Prostate gland (tissue), 2 donors: ENCODE measurements around the gene ZNF200. TPM values are rescaled to one million over a fixed set of nuclear protein-coding genes. Genes with fewer than 3 reads are reported as not detected.
A peak's percentile ranks its signal among the peaks of the same experiment; 100 is the strongest.

Source experiments
- DNase-seq: peaks from one replicate; pipeline ENCODE4 v3.0.0-alpha.2; 2019; ENCODE audit warnings: low spot score
- H3K27ac ChIP-seq, 2 donors: fragments of 200-600 bp; sonication (generic); 2 replicates each; pipeline ENCODE4 v1.5.1; 2017 to 2019
- H3K27me3 ChIP-seq: fragments of 200-600 bp; sonication (generic); replicated peaks from 2 replicates; pipeline ENCODE4 v1.5.1; 2019; ENCODE audit not compliant: insufficient read depth
- H3K36me3 ChIP-seq, 2 donors: fragments of 200-600 bp; sonication (generic); 1 replicate in 1 of 2; 2 replicates in 1 of 2; pipeline versions ENCODE4 v1.5.1 to v1.8.1; 2017 to 2019
- H3K4me1 ChIP-seq: fragments of 200-600 bp; sonication (generic); replicated peaks from 2 replicates; pipeline ENCODE4 v1.5.1; 2019
- H3K4me3 ChIP-seq, 2 donors: fragments of 200-600 bp; sonication (generic); 2 replicates each; pipeline ENCODE4 v1.5.1; 2017 to 2019
- H3K9me3 ChIP-seq: fragments of 200-600 bp; sonication (generic); 2 replicates; pipeline ENCODE4 v1.5.1; 2017
- POLR2A ChIP-seq: fragments of 450-650 bp; IDR thresholded peaks from one replicate; pipeline ENCODE4 v1.6.1; 2016; ENCODE audit warnings: antibody characterized with exemption, mild to moderate bottlenecking
- POLR2AphosphoS5 ChIP-seq: sonication (generic); formaldehyde crosslinking; IDR thresholded peaks from one replicate; pipeline ENCODE4 v1.6.1; 2017; ENCODE audit warnings: antibody characterized with exemption
- WGBS: methylation state at CpG from one replicate; pipeline ENCODE4 v1.1.5; 2018; 5-methylcytosine and 5-hydroxymethylcytosine counted together
- intact Hi-C: fragments of 100-400 bp; cut with DNase I; formaldehyde crosslinking; loops from one replicate; pipeline ENCODE4 v1.14.2; 2022
- total RNA-seq, 2 donors: library from RNA; depleted of rRNA; stranded (reverse); fragments of >200 nt; gene quantifications; one replicate each; pipeline ENCODE4 v1.1.0, GENCODE V29; 2016
- TF ChIP-seq, protein P1 (sequence below), 4 experiments: fragments of 200-600 bp in 2 of 4; fragments of 450-650 bp in 2 of 4; sonication (generic) in 2 of 4; IDR thresholded peaks; 1 replicate in 3 of 4; 2 replicates in 1 of 4; pipeline ENCODE4 v1.5.1; 2016 to 2019; ENCODE audit warnings: antibody characterized with exemption in 4 of 4, mild to moderate bottlenecking in 2 of 4, moderate library complexity in 2 of 4

ZNF200 gene, protein sequence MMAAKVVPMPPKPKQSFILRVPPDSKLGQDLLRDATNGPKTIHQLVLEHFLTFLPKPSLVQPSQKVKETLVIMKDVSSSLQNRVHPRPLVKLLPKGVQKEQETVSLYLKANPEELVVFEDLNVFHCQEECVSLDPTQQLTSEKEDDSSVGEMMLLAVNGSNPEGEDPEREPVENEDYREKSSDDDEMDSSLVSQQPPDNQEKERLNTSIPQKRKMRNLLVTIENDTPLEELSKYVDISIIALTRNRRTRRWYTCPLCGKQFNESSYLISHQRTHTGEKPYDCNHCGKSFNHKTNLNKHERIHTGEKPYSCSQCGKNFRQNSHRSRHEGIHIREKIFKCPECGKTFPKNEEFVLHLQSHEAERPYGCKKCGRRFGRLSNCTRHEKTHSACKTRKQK
- 10 to 100 TPM in 1 of 2 donors, 1 to 10 TPM in 1; 8.2 to 18.6 TPM for total RNA-seq

DNA sequence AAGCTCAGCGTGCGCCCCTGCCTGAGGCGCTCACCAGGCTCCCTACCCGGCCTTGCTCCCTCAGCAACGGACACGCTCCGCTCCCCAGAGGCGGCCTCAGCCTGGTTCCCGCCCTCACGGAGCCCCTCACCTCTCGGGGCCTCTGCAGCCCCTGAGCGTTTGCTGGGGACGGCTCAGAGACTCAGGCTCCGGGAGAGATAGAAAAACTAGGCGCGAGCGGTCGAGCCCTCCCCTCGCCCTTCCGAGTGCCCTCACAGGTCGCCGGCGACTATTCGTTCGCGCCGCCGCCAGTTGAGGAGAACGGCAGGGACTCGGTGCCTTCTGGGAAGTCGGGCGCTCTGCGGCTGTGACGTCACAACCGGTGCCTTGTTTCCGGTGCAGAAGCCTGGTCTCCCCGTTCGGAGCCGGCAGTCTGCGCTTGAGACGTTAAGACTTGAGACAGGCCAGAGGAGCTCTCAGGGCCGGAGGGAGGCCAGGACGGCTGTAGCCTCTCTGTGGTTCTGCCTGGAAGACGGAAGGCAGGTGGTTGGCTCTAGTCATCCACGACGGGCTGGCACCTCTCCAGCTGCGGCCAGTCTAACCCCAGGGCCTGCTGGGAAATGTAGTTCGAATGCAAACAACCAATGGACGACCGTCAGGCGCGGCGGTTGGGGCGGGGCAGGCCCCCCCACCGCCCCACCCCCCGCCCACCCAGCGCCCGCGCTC lies at the start of gene ZNF200:
Gene ZNF200, minus strand, starts transcription at position 302 of the 705 bp plus-strand sequence. CDS start 1,403 bp downstream, outside the sequence.
- Histone ChIP-seq H3K4me1 (peaks cover 3% of the 10 kb centered on the region), H3K9me3 (no peaks in the 10 kb centered on the region), H3K36me3 (peaks cover 9% of the 10 kb centered on the region in 2 donors), H3K4me3 (peak within 1 kb of the TSS; percentile 59 to 92), H3K27me3 (no peaks in the 10 kb centered on the region), H3K27ac (peak within 1 kb of the TSS; percentile 95 to 98)
- peak; percentile 97 for TF ChIP-seq POLR2AphosphoS5
- TF ChIP-seq POLR2A = no peak
- TF ChIP-seq, protein P1, sequence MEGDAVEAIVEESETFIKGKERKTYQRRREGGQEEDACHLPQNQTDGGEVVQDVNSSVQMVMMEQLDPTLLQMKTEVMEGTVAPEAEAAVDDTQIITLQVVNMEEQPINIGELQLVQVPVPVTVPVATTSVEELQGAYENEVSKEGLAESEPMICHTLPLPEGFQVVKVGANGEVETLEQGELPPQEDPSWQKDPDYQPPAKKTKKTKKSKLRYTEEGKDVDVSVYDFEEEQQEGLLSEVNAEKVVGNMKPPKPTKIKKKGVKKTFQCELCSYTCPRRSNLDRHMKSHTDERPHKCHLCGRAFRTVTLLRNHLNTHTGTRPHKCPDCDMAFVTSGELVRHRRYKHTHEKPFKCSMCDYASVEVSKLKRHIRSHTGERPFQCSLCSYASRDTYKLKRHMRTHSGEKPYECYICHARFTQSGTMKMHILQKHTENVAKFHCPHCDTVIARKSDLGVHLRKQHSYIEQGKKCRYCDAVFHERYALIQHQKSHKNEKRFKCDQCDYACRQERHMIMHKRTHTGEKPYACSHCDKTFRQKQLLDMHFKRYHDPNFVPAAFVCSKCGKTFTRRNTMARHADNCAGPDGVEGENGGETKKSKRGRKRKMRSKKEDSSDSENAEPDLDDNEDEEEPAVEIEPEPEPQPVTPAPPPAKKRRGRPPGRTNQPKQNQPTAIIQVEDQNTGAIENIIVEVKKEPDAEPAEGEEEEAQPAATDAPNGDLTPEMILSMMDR (IDR thresholded peaks at IDR 0.05) = peak in 1 of 4 experiments; percentile 17
- peak; percentile 96 for DNase-seq
- under 1% methylated on average over 46 of the region's 59 CpGs for WGBS
- intact Hi-C loops = loop anchor here (1.0 kb wide), 1 partner anchor 47 kb away; no protein-coding TSS in a partner anchor

DNA sequence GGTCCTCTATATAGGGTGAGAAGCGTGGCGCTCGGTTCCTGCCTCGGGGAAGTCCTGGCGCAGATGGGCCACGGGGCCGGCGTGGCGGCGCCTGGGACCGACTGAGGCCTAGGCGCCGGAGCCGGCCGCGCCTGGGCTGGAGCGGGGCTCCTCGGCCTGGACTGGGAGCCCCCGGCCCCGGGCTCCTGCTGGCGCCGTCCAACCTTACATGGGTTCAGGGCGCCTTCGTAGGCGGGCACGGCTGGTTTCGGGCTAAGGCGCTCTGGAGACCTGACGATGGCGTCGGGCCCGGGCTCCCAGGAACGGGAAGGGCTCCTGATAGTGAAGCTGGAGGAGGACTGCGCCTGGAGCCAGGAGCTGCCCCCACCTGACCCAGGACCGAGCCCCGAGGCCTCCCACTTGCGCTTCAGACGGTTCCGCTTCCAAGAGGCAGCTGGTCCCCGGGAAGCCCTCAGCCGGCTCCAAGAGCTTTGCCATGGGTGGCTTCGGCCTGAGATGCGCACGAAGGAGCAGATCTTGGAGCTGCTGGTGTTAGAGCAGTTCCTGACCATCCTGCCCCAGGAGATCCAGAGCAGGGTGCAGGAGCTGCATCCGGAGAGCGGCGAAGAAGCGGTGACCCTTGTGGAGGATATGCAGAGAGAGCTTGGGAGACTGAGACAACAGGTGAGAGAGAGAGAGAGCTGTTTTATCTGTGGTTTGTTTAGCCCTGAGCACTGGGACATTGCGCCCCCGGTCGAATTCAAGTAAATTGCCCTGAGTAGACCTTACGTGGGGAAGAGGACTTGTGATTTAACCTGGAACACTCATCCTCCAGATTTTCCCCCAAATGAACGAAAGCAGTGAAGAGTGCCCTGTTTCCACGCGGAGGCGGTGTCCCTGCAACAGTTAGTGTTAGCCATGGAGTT lies 48.8 kb upstream of the ZNF200 start:
- DNase-seq = no peak
- H3K4me3 ChIP-seq = peak overlapping the region; percentile 86 to 94
- 3% methylated on average over 56 of the region's 56 CpGs for WGBS

DNA sequence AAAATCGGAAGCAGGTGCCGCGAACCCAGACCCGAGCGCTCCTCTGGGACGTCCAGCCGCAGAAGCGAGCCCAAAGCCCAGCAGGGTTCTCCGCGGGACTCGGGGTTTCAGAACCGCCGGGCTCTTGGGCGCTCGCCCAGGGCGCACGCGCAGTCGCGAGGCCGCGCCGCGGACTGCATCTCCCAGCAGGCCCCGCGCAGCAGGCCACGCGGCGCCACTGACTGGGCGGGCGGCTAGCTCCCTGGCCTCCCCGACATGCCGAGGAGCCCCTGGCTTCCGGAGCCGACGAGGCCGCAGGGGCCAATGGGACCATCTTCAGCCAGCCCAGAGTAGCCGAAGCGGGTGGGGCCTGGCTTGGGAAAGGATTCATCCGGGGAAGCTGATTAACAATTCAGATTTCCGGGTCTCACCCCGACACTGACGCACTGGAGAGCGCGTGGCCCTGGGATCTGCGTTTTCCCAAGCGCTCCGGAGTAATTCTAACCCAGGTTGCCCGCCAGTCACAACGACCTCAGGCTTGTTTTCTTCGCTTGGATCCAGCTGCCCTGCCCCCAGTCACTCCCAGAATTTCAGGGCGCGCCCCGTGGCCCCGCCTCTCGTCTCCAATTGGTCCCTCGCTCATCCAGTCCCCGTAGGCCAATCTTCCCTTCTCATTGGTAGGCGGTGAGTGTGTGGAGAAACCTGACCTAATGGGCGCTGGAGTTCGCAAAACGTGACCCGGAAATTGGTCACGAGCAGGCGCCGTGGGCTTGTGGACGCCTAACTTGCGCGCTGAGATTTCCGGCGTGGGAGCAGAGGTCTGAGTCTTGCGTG lies 48.0 kb upstream of the ZNF200 start, which contains the start of gene ZNF263:
Gene ZNF263, plus strand, starts transcription at position 762 of the 813 bp plus-strand sequence. CDS start 328 bp downstream, outside the sequence.
- Histone ChIP-seq H3K27ac (peak within 1 kb of the TSS; percentile 98 to 99), H3K27me3 (no peaks in the 10 kb centered on the region), H3K4me1 (peaks cover 9% of the 10 kb centered on the region), H3K36me3 (peaks cover 6 to 12% of the 10 kb centered on the region in 2 donors), H3K4me3 (peak within 1 kb of the TSS; percentile 86 to 94), H3K9me3 (no peaks in the 10 kb centered on the region)
- peak; percentile 97 for DNase-seq
- under 1% methylated on average over 44 of the region's 72 CpGs for WGBS
- TF ChIP-seq, protein P1 (IDR thresholded peaks at IDR 0.05) = peak in 1 of 4 experiments; percentile 32
- TF ChIP-seq POLR2AphosphoS5 (peak; percentile 98), POLR2A (peak; percentile 49)
- intact Hi-C loops = loop anchor here (1.0 to 10.0 kb wide), 4 partner anchors 18 to 222 kb away; partner anchors contain the start of genes CLUAP1, TIGD7, ZNF200 and ZNF75A

More for the DNA sequence above, 48.8 kb upstream of the ZNF200 start:
- H3K27ac ChIP-seq = peak overlapping the region; percentile 98 to 99
- intact Hi-C loops = loop anchor here (2.0 to 10.0 kb wide), 3 partner anchors 19 to 221 kb away; partner anchors contain the start of genes CLUAP1, TIGD7 and ZNF75A
- H3K9me3 ChIP-seq = no peaks in the 10 kb centered on the region
- peaks cover 9% of the 10 kb centered on the region for H3K4me1 ChIP-seq
- no peaks in the 10 kb centered on the region for H3K27me3 ChIP-seq
- H3K36me3 ChIP-seq = peaks cover 6 to 16% of the 10 kb centered on the region in 2 donors
- no peak for TF ChIP-seq POLR2A
- TF ChIP-seq, protein P1 (IDR thresholded peaks at IDR 0.05) = no peak
- no peak for TF ChIP-seq POLR2AphosphoS5
